OCI-LY1 (cell line): ENCODE results near the gene MYRF.

Experiments
- H2AFZ ChIP-seq: fragments of 200-600 bp; sonication (generic), shearing (Covaris generic); 2 replicates; pipeline ENCODE4 v1.6.0; 2014; ENCODE audit warnings: antibody characterized with exemption, mild to moderate bottlenecking, low read length
- H3F3A ChIP-seq: fragments of 200-600 bp; sonication (generic), shearing (Covaris generic); 2 replicates; pipeline ENCODE4 v1.6.0; 2014; ENCODE audit warnings: mild to moderate bottlenecking, antibody characterized with exemption, low read length, moderate library complexity; ENCODE audit not compliant: insufficient read depth
- H3K27ac ChIP-seq: fragments of 200-600 bp; sonication (generic); 2 replicates; pipeline ENCODE4 v1.5.1; 2014; ENCODE audit warnings: low read length, mixed run types, mild to moderate bottlenecking, low read depth; ENCODE audit not compliant: poor library complexity, severe bottlenecking
- H3K27me3 ChIP-seq: fragments of 200-600 bp; sonication (generic); 2 replicates; pipeline ENCODE4 v1.6.0; 2014; ENCODE audit warnings: antibody characterized with exemption, mild to moderate bottlenecking, low read length, moderate library complexity; ENCODE audit not compliant: insufficient read depth
- H3K36me3 ChIP-seq: fragments of 200-600 bp; sonication (generic); 2 replicates; pipeline ENCODE4 v1.6.1; 2014; ENCODE audit warnings: mild to moderate bottlenecking, antibody characterized with exemption, low read length, moderate library complexity, mixed read lengths; ENCODE audit not compliant: insufficient read depth
- H3K4me1 ChIP-seq: fragments of 200-600 bp; sonication (generic); 2 replicates; pipeline ENCODE4 v1.5.1; 2014; ENCODE audit warnings: mild to moderate bottlenecking, low read length, moderate library complexity; ENCODE audit not compliant: insufficient read depth, severe bottlenecking
- H3K4me2 ChIP-seq: fragments of 200-600 bp; sonication (generic), shearing (Covaris generic); 2 replicates; pipeline ENCODE4 v1.6.1; 2014; ENCODE audit warnings: low read length
- H3K4me3 ChIP-seq: fragments of 200-600 bp; sonication (generic); 2 replicates; pipeline ENCODE4 v1.5.1; 2014; ENCODE audit warnings: low read length, low read depth, mild to moderate bottlenecking, mixed read lengths; ENCODE audit not compliant: poor library complexity, severe bottlenecking
- H3K79me2 ChIP-seq: fragments of 200-600 bp; shearing (Covaris generic); 2 replicates; pipeline ENCODE4 v1.6.1; 2016; ENCODE audit warnings: mixed run types, low read length, mixed read lengths; ENCODE audit not compliant: insufficient read depth
- H3K9ac ChIP-seq: fragments of 200-600 bp; sonication (generic), shearing (Covaris generic); 2 replicates; pipeline ENCODE4 v1.6.1; 2014; ENCODE audit warnings: mild to moderate bottlenecking, low read length, mixed read lengths
- H3K9me2 ChIP-seq: fragments of 200-600 bp; sonication (generic), shearing (Covaris generic); 2 replicates; pipeline ENCODE4 v1.6.1; 2014; ENCODE audit warnings: low read depth, mild to moderate bottlenecking, low read length, mixed read lengths
- H3K9me3 ChIP-seq: fragments of 200-600 bp; shearing (Covaris generic); 2 replicates; pipeline ENCODE4 v1.6.1; 2014; ENCODE audit warnings: low read length, mixed read lengths
- H4K20me1 ChIP-seq: fragments of 200-600 bp; sonication (generic), shearing (Covaris generic); 2 replicates; pipeline ENCODE4 v1.6.0; 2016; ENCODE audit warnings: mild to moderate bottlenecking, low read length; ENCODE audit not compliant: insufficient read depth
- CTCF ChIP-seq: fragments of 200-600 bp; sonication (generic), shearing (Covaris generic); IDR thresholded peaks from 2 replicates; pipeline ENCODE4 v1.5.1; 2017; ENCODE audit warnings: mild to moderate bottlenecking, antibody characterized with exemption, low read length, moderate library complexity, mixed read lengths
- EZH2 ChIP-seq: fragments of 200-600 bp; sonication (generic), shearing (Covaris generic); IDR thresholded peaks from 2 replicates; pipeline ENCODE4 v1.8.0; 2017; ENCODE audit warnings: borderline replicate concordance, mixed run types, mild to moderate bottlenecking, antibody characterized with exemption, low read length, moderate library complexity, mixed read lengths

MYRF gene

GRCh38 chr11:61828379-61828628 lies 75.9 kb downstream of the MYRF start:
- Histone ChIP-seq H2AFZ (no peak overlapping the region), H3K27ac (peak overlapping the region; percentile 96), H3K79me2 (peaks cover 10% of the 10 kb centered on the region; the same call in 1 of the 2 replicates), H4K20me1 (no peaks in the 10 kb centered on the region), H3K9me3 (no peaks in the 10 kb centered on the region), H3K4me1 (peaks cover 57% of the 10 kb centered on the region), H3K4me2 (peak overlapping the region; percentile 71), H3K27me3 (no peaks in the 10 kb centered on the region), H3K9me2 (no peaks in the 10 kb centered on the region), H3K4me3 (peak overlapping the region; percentile 72), H3K36me3 (peaks cover 7% of the 10 kb centered on the region; the same call in 1 of the 2 replicates), H3K9ac (peak overlapping the region; percentile 80), H3F3A (no peaks in the 10 kb centered on the region)
- TF ChIP-seq EZH2, result no peak

GRCh38 chr11:61828629-61829407 lies 76.4 kb downstream of the MYRF start:
- peaks cover 7% of the 10 kb centered on the region; the same call in 1 of the 2 replicates for H3K36me3 ChIP-seq
- no peaks in the 10 kb centered on the region for H3K9me3 ChIP-seq
- no peaks in the 10 kb centered on the region for H3K9me2 ChIP-seq
- H3K4me3 ChIP-seq, result peak overlapping the region; percentile 72
- H3K4me1 ChIP-seq, result peaks cover 62% of the 10 kb centered on the region
- no peaks in the 10 kb centered on the region for H4K20me1 ChIP-seq
- H3F3A ChIP-seq, result no peaks in the 10 kb centered on the region
- H3K79me2 ChIP-seq, result peaks cover 10% of the 10 kb centered on the region; the same call in 1 of the 2 replicates
- no peaks in the 10 kb centered on the region for H3K27me3 ChIP-seq
- peak overlapping the region; percentile 96 for H3K27ac ChIP-seq
- peak overlapping the region; percentile 71 for H3K4me2 ChIP-seq
- peak overlapping the region; percentile 80 for H3K9ac ChIP-seq
- TF ChIP-seq EZH2, result no peak
- peak; percentile 53 for TF ChIP-seq CTCF
- no peak overlapping the region for H2AFZ ChIP-seq

- no peaks in the 10 kb centered on the region for H3F3A ChIP-seq
- H3K4me1 ChIP-seq, result peaks cover 72% of the 10 kb centered on the region
- no peak overlapping the region for H2AFZ ChIP-seq
- H3K27me3 ChIP-seq, result no peaks in the 10 kb centered on the region
- no peaks in the 10 kb centered on the region for H3K9me3 ChIP-seq
- H3K4me2 ChIP-seq, result peak overlapping the region; percentile 71
- H3K9me2 ChIP-seq, result no peaks in the 10 kb centered on the region
- H3K4me3 ChIP-seq, result peak overlapping the region; percentile 72
- H3K27ac ChIP-seq, result peak overlapping the region; percentile 96
- H3K36me3 ChIP-seq, result peaks cover 7% of the 10 kb centered on the region; the same call in 1 of the 2 replicates
- H3K79me2 ChIP-seq, result peaks cover 10% of the 10 kb centered on the region; the same call in 1 of the 2 replicates
- H4K20me1 ChIP-seq, result no peaks in the 10 kb centered on the region
- peak overlapping the region; percentile 80 for H3K9ac ChIP-seq
- no peak for TF ChIP-seq EZH2
- TF ChIP-seq CTCF, result no peak
These were observed 77.4 kb downstream of the MYRF start for GRCh38 chr11:61829806-61830205.
